NCI-H446 treated with DMSO at 0.1 percent for 48 hours (cell line): ENCODE measurements around the gene SLC25A19.
"Not testable (repeated sequence)": the region's sequence is repeated elsewhere in the genome, so short reads cannot be mapped to it uniquely, and the experiment has no call there.

ENCODE experiments used
- DNase-seq: peaks from one replicate; lab custom pipeline; 2025; lab: John Stamatoyannopoulos, UW

Gene SLC25A19

DNA sequence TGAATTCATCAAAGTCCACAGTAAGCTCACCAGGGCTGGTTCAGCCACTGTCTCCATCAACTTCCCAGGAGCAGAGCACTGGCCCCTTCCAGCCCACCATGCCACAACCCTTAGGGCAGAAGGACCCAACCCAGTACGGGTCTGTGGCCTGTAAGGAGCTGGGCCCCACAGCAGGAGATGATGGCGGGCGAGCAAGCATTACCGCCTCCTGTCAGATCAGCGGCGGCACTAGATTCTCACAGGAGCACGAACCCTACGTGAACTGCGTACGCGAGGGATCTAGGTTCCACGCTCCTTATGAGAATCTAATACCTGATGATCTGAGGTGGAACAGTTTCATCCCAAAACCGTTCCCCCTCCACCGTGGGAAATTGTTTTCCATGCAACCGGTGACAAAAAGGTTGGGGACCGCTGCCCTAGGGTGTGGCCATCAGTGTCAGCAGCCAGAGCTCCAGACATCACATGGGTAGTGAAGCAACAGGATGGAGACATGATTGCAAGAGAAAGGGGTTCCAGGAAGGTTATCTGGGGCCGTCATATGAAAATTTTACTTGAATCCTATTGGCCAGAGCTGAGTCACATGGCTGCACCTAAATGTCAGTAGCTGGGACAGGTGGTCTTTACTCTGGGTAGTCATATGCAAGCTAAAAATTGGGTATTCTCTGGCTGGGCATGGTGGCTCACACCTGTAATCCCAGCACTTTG lies 12.4 kb upstream of the SLC25A19 start:
- no peak for DNase-seq

DNA sequence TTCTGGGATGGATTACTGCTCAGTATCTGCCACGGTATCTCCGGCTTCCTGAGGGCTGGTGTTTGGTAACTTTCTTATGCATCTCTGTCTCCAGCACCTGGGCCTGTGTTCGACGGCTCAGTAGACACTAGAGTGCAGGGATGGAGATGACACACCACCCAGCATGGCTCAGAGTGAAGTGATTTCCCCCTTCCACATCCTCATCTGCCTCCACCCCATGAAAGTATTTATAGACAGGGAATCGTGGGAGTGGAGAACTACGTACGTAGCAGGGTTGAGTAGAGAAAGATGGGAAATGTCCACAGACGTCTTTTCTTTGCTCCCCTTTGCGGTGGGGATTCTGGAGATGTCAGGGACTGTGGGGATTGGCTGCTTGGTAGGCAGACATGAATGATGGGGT lies 11.8 kb upstream of the SLC25A19 start:
- DNase-seq: no peak

- DNase-seq: no peak
Measured at GRCh38 chr17:75300280-75300679, 11.0 kb upstream of the SLC25A19 start.

DNA sequence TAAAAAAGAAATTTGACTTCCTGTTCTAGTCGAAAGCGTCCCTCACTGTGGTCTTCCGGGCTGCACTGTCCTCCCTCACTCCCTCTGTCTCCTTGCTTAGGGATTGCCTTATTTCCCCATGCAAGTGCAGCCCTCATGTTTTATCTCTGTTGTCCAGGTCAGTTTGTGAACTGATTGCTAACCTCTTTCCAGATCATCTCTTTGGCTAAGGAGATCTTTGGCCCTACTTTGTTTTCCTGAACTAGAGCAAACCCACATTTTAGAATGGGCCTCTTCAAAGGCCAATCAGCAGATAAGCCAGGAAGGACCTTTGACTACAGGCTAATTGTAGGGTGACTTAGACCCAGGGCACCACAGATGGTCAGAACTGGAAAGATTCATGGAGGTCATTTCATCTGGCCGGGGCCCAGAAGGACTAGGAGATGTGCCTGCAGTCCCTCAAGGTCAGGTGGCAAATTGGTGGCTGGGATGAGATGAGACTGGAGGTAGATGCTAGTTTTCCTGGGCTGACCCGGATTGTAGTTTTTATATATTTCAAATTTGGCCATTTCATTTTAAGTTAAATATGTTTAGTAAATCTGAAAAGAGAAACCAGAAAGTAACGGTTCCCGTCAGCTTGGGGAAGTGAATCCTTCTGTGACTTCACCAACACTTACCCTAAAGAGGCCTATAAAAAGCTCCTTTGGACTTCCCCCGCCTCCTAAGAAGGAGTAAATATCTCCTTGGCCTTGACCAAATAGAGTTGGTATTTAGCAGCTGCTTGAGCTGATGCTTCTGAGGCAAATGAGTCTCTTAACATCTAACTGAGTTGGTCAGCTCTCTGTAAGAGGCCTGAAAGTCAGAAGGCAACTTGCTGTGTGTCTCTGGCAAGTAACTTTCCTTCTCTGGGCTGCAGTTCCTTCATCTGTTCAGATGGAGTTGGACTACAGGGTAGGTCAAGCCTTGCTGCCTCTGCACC lies 6.2 kb upstream of the SLC25A19 start:
- DNase-seq: no peak

DNA sequence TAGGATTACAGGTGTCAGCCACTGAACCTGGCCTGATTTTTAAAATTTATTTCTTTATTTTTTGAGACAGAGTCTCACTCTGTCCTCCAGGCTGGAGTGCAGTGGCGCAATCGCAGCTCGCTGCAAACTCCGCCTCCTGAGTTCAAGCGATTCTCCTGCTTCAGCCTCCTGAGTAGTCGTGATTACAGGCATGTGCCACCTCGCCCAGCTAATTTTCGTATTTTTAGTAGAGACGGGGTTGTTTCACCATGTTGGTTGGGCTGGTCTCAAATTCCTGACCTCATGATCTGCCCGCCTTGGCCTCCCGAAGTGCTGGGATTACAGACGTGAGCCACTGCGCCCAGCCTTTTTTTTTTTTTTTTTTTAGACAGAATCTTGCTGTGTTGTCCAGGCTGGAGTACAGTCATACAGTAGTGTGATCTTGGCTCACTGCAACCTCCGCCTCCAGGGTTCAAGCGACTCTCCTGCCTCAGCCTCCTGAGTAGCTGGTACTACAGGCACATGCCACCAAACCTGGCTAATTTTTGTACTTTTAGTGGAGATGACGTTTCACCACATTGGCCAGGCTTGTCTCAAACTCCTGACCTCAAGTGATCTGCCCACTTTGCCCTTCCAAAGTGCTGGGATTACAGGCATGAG lies 3.7 kb upstream of the SLC25A19 start:
- not testable (repeated sequence) for DNase-seq

DNA sequence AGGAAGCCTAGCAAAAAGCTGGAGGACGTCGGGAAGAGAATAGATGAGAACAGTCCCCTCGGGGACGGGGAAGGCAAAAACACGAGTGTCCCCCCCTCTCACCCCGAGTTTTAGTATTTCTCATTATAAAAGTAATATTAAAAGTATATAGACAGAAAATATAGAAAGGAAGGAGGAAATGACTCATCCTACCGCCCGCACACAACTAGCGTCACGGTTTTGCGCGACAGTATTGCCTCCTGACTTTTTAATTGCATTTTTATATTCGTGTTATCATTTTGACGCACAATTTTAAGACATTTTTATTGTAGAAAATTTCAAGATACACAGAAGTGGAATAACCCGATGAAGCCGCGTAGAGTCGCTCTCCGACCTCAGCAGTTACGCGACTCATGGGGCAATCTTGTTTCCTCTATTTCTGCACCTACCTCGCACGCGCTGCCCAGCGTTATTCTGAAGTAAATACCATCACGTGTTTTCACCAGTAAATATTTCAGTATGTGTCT lies 652 bp upstream of the SLC25A19 start:
- no peak for DNase-seq

DNA sequence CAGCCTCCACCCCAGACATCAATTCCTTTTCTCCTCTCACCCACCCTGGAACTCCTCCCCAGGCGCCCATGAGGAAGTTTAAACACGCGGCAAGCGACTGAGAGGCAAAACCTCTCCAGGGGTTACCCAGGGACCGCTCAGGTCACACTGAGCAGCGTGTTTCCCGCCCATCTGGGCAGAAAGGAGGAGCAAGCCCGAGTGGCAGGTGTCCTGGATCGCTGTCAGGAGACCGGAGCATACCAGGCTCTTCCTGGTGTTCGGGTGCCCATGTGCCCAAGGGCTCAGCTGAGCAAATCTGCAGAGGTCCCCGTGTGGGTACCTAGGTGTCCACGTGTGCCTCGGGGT lies 491 bp downstream of the SLC25A19 start:
- DNase-seq: peak; percentile 35

GRCh38 chr17:75288359-75288758 lies 874 bp downstream of the SLC25A19 start:
- DNase-seq: no peak

- no peak for DNase-seq
Measured at GRCh38 chr17:75287221-75287620, 2.0 kb downstream of the SLC25A19 start.

DNA sequence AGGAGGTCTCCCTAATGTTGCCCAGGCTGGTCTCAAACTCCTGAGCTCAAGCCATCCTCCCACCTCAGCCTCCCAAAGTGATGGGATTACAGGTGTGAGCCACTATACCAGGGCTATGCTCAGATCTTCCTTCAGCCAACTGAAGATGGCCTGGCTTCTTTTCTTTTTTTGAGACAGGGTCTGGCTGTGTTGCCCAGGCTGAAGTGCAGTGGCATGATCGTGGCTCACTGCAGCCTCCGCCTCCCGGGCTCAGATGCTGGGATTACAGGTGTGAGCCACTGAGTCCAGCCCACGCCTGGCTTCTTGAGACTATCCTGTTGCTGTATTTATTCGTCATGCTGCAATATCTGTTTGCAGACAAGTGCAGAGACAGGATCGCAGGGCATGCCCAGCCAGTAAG lies 4.1 kb downstream of the SLC25A19 start:
- DNase-seq: no peak

- not testable (repeated sequence) for DNase-seq
Measured at GRCh38 chr17:75280189-75280588, 9.0 kb downstream of the SLC25A19 start.

- no peak for DNase-seq
Measured at GRCh38 chr17:75277664-75278071, 11.6 kb downstream of the SLC25A19 start.

DNA sequence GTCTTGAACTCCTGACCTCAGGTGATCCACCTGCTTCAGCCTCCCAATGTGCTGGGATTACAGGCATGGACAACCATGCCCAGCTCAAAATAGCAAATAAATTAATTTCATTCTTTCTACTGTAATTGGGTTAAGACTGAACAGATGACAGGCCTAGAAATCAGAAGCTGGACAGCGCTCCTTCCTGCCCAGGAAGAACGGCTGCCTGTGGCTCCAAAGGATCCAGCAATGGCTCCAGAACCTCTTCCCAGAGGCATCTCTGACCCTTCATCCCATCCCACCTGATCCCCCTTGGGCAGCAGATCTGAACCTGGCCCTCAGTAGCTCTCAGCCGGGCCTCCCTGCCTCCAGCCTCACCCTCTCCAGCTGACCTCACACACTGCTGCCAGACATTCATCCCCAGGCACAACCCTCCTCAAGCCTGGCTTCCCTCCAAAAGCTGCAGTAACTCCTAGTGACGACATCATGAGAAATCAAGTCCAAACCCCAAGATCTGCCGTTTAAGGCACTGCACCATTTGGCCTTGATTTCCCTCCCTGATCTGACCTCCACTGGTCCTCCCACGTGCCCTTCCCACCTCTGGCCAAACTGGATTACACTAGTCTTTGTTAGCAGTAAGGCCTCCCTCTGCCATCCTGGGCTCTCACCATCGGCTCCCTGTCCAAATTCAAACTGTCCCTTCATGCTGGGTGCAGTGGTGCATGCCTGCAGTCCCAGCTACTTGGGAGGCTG lies 15.1 kb downstream of the SLC25A19 start:
- DNase-seq: no peak

DNA sequence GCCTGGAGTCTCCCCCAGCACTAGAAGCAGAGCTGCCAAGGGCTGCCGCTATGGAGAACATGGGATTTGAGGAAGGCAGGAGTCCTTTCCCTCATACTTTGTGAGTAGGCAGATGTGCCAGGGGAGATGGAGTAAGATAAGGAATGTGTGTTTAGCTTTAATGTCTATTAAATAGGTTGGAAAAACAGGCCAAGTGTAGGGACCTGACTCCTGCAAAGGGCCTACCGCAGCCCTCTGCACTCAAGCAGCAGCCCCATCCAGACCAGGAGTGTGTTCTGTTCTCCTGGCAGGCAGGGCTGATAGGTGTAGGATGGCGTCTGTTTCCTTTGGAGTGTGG lies 16.4 kb downstream of the SLC25A19 start:
- DNase-seq: peak; percentile 13

DNA sequence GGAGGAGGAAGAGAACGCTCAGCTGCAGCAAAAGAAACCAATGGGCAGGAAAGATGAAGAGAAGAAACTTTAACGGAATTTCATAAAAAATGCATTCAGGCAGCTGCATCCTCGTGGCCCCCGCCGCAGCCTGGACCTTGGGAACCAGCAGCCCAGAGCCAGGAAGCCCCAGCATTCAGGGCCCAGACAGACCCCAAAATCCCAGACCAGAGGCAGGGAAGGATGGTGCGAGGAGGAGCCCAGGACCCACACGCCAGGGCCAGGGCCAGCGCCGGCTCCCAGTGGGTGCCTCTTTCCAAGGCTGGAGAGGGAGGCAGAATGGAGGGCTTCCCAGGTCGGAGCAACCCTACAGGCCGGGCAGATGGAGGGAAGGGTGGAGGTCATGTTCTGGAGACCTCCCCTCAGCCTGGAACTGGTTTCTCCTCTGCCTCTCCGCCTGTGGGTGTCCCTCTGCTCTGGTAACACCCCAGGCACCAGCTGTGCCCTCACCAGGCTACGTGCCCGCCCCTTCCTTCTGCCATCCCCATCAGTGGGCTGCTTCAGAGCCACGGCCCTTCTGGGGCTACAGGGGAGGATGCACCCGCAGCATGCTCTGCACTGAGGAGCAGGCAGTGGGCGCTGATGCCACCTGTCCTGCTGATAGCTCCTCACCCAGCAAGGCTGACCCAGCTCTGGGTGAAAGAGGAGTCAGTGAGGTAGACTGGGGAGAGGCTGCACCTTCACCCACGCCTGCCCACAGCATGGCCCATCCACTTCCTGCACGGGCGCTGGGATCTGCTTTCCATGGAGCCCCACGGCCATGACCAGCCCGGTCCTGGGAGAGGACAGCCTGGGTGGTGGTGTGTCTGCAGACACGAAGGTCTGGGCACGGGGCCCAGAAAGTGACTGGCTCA lies 17.0 kb downstream of the SLC25A19 start:
- no peak for DNase-seq

DNA sequence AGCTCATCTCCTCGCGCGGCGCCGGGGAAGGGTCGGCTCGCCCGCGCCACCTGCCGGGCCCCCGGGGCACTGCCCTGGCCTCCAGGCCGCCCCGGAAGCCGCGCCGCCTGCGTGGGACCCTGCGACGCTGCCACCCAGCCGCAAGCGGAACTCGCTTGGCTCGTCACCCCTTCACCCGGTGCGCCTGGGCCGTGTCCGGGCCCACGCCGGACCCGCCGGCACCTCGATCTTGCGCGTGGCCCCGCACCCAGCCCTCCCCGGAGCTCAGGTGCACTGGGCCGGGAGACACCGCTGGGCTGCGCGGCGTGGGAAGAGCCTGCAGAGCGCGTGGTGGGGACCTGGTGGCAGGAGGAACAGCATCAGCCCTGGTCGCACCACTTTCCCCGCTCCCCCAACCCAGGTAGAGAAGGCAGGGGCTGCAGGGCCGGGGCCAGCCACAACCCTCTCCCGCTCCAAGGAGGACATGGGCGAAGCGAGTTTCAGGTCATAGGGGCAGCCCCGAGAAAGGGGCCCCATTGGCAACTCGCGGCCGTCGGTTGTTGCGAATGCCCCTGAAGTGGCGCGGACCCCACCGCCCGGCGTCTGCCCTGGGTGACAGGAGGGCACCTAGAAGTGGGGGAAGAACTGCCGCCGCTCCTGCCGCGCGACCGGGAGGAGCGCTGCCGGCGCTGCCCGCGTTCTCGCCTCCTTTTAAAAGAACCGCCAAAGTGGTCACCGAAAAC lies 17.8 kb downstream of the SLC25A19 start:
- no peak for DNase-seq

- no peak for DNase-seq
Measured at GRCh38 chr17:75270966-75271232, 18.3 kb downstream of the SLC25A19 start, which contains the start of gene MIF4GD. Gene MIF4GD (minus strand): TSS chr17:75271231. CDS start chr17:75270195, 1,036 bp downstream.

GRCh38 chr17:75270218-75270965 lies 18.8 kb downstream of the SLC25A19 start:
- DNase-seq: peak; percentile 27

- DNase-seq: no peak
Measured at GRCh38 chr17:75269844-75270217, 19.4 kb downstream of the SLC25A19 start.
